GM21423 (cell line): ENCODE data around the gene ADGRF1.
"Not testable (repeated sequence)": the region's sequence is repeated elsewhere in the genome, so short reads cannot be mapped to it uniquely, and the experiment has no call there.

ENCODE experiments used
- ATAC-seq: cut with Tn5 transposase; IDR thresholded peaks from one replicate; pipeline ENCODE4 v1.9.1; 2021; ENCODE audit warnings: mild to moderate bottlenecking, moderate library complexity; ENCODE audit not compliant: unreplicated experiment

The ADGRF1 gene

DNA sequence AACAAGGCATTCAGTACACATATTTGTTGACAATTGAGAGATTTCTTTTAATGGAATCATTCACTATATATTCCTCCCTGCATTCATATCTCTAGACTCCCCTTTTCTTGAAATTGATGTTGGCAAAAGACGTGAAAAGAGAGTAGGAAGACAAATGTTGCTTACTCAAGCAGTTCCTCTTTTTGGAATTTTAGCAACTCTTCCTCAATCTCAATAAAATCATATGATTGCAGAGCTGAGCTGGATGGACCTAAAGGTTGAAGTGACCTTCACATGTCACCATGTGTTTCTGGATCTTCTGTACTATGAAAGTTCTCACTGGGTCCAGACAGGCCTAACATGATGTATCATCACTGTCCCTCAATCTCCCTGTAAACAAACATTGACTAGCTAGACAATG lies 18.6 kb downstream of the ADGRF1 start:
- ATAC-seq, result no peak

DNA sequence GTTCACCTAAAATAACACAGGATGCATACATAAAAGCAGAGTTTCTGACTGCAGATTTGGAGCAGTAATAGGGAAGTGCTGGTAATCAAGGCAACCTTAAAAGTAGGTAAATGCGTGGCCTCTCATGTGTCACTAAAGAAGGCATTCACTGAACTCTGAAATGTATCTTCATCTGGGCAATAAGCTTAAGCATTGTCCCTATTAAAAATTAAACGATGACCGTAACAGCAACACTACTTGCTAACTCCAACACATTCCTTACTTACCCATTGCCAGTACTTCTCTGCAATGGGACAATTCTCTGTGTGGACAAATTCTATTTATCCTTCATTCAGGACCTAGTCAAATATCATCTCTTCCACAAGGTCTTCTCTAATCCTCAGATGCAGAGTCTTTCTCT lies 19.9 kb downstream of the ADGRF1 start:
- no peak for ATAC-seq

- ATAC-seq, result no peak
Observed at GRCh38 chr6:47019941-47020340, 22.2 kb downstream of the ADGRF1 start.

GRCh38 chr6:47016909-47017308 lies 25.2 kb downstream of the ADGRF1 start:
- no peak for ATAC-seq

GRCh38 chr6:47016261-47016660 lies 25.9 kb downstream of the ADGRF1 start:
- ATAC-seq, result no peak

GRCh38 chr6:47014401-47014800 lies 27.7 kb downstream of the ADGRF1 start:
- no peak for ATAC-seq

- no peak for ATAC-seq
Observed at GRCh38 chr6:47009583-47009982, 32.5 kb downstream of the ADGRF1 start.

GRCh38 chr6:47008397-47008763 lies 33.8 kb downstream of the ADGRF1 start:
- no peak for ATAC-seq

DNA sequence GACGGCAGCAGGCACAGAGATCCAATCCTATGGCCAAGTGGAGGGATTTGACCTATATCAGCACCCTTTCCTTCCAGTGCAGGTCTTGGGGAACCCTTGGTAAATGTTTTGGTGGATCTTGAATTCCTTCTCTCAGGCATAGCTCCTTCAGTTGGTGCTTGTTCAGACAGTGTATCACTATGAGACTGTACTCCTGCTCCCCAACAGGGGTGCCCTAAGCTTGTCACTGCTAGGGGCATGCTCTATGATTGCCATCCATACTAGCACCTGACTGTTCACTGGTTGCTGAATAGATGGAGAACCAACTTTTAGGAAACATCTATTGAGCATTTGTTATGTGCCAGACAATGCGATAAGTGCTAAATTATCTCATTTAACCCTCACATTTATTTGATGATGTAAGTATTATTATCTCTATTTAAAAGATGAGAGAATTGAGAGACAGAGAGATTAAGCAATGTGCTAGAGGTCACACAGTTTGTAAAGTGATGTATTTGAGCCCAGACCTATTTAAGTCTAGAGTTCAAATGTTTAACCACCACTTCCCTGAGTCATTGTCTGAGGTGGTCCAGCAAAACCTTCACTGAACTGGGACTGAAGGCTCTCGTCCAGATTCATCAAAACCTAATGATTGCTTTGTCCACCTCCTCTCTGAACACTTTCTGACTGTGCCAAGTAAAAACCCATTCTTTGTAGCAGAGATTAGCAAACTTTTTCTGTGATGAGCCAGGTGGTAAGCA lies 34.3 kb downstream of the ADGRF1 start:
- ATAC-seq, result no peak

- no peak for ATAC-seq
Observed at GRCh38 chr6:47005486-47005885, 36.6 kb downstream of the ADGRF1 start.

- no peak for ATAC-seq
Observed at GRCh38 chr6:47004463-47004862, 37.7 kb downstream of the ADGRF1 start.

- ATAC-seq, result no peak
Observed at GRCh38 chr6:47000842-47001241, 41.3 kb downstream of the ADGRF1 start.

- ATAC-seq, result no peak
Observed at GRCh38 chr6:46998436-46999017, 43.6 kb downstream of the ADGRF1 start.

- ATAC-seq, result no peak
Observed at GRCh38 chr6:46997646-46998045, 44.5 kb downstream of the ADGRF1 start.

- no peak for ATAC-seq
Observed at GRCh38 chr6:46996860-46997641, 45.1 kb downstream of the ADGRF1 start.

- no peak for ATAC-seq
Observed at GRCh38 chr6:46994933-46995332, 47.2 kb downstream of the ADGRF1 start.

DNA sequence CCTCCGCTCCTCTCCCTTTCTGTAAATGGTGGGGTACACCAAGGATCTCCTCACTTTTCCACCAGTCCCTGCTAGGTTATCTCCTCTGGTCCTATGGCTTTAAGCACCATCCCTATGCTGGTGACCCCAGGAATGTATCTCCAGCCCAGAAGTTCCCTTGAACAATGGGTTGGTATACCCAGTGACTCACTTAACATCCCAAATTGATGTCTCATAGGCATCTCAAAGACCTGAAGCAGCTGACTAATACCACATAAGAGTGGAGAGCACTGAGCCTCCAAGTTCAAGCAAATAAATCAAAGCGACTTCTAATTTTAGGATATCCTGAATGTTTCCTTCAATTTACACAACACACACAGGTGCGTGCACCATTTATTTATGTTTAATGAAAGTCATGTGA lies 48.3 kb downstream of the ADGRF1 start:
- no peak for ATAC-seq

- ATAC-seq, result not testable (repeated sequence)
Observed at GRCh38 chr6:46992391-46992790, 49.7 kb downstream of the ADGRF1 start.

GRCh38 chr6:46990818-46991510 lies 51.2 kb downstream of the ADGRF1 start:
- ATAC-seq, result not testable (repeated sequence)

- no peak for ATAC-seq
Observed at GRCh38 chr6:46990031-46990644, 52.0 kb downstream of the ADGRF1 start.

- no peak for ATAC-seq
Observed at GRCh38 chr6:46989398-46989797, 52.7 kb downstream of the ADGRF1 start.
